Endodermal cell (in vitro differentiated cells): ENCODE measurements around the gene TSSK6. TPM values are rescaled to one million over a fixed set of nuclear protein-coding genes. Genes with fewer than 3 reads are reported as not detected.

Experiments
- DNase-seq: peaks from one replicate; pipeline ENCODE4 v3.0.0-alpha.2; 2017
- H3K27ac ChIP-seq: 2 replicates; pipeline ENCODE4 v1.5.1; 2013; ENCODE audit warnings: mild to moderate bottlenecking, low read depth, low read length, moderate library complexity
- H3K27me3 ChIP-seq: 2 replicates; pipeline ENCODE4 v1.6.1; 2013; ENCODE audit warnings: mild to moderate bottlenecking, low read length, moderate library complexity; ENCODE audit not compliant: insufficient read depth, control insufficient read depth, poor library complexity, severe bottlenecking
- H3K36me3 ChIP-seq: 2 replicates; pipeline ENCODE4 v1.7.0; 2013; ENCODE audit warnings: mild to moderate bottlenecking, low read length, moderate library complexity; ENCODE audit not compliant: control insufficient read depth, insufficient read depth
- H3K4me1 ChIP-seq: one replicate; pipeline ENCODE4 v1.7.0; 2013; ENCODE audit warnings: low read length; ENCODE audit not compliant: control insufficient read depth, insufficient read depth
- H3K4me3 ChIP-seq: 2 replicates; pipeline ENCODE4 v1.5.1; 2013; ENCODE audit warnings: mild to moderate bottlenecking, low read length, moderate library complexity
- H3K9ac ChIP-seq: 2 replicates; pipeline ENCODE4 v1.6.1; 2013; ENCODE audit warnings: mild to moderate bottlenecking, low read length, moderate library complexity; ENCODE audit not compliant: poor library complexity, severe bottlenecking; ENCODE audit errors: extremely low read depth
- H3K9me3 ChIP-seq: 2 replicates; pipeline ENCODE4 v1.6.1; 2013; ENCODE audit warnings: mild to moderate bottlenecking, low read length, moderate library complexity; ENCODE audit not compliant: control insufficient read depth
- H3K27ac Mint-ChIP-seq: 2 replicates; pipeline ENCODE4 v1.8.0; 2020; ENCODE audit warnings: mixed read lengths
- H3K27me3 Mint-ChIP-seq: 2 replicates; pipeline ENCODE4 v1.8.0; 2021; ENCODE audit warnings: mild to moderate bottlenecking, mixed read lengths; ENCODE audit not compliant: insufficient read depth
- H3K36me3 Mint-ChIP-seq: 2 replicates; pipeline ENCODE4 v1.8.0; 2020; ENCODE audit warnings: low read depth, mixed read lengths
- H3K4me1 Mint-ChIP-seq: 2 replicates; pipeline ENCODE4 v1.8.0; 2020; ENCODE audit warnings: mixed read lengths
- H3K4me3 Mint-ChIP-seq: 2 replicates; pipeline ENCODE4 v1.8.0; 2020; ENCODE audit warnings: mild to moderate bottlenecking, moderate library complexity, mixed read lengths
- H3K9me3 Mint-ChIP-seq: 2 replicates; pipeline ENCODE4 v1.8.0; 2020; ENCODE audit warnings: mild to moderate bottlenecking, mixed read lengths
- CTCF ChIP-seq: fragments of 200-600 bp; sonication (generic); conservative IDR thresholded peaks from 2 replicates; pipeline ENCODE4 v1.5.0; 2021; ENCODE audit warnings: antibody characterized with exemption, mild to moderate bottlenecking
- WGBS, 2 experiments: methylation state at CpG; one replicate each; pipeline versions ENCODE4 v1.1.5 to v1.1.7; 2013; ENCODE audit warnings: missing lambda C conversion rate in 2 of 2, mixed read lengths in 1 of 2; ENCODE audit not compliant: insufficient coverage in 1 of 2, insufficient read length in 1 of 2; 5-methylcytosine and 5-hydroxymethylcytosine counted together
- total RNA-seq, 2 donors: library from RNA; stranded (reverse); fragmentation: NEBNext Ultra II Directional in 1 of 2; extraction: Animal tissue kit (Norgen Biotek cat#: 25700) in 1 of 2; gene quantifications; 2 replicates in 1 of 2; 3 replicates in 1 of 2; pipeline ENCODE4 v1.2.1, GENCODE V29; 2021

TSSK6 gene
- total RNA-seq, 2 donors from 2014 or later = 2.9 to 5.0 TPM

- H3K27me3 ChIP-seq = no peaks in the 10 kb centered on the region
- no peak overlapping the region for H3K4me3 ChIP-seq
- no peak overlapping the region for H3K27ac Mint-ChIP-seq
- no peaks in the 10 kb centered on the region for H3K4me1 Mint-ChIP-seq
- H3K27me3 Mint-ChIP-seq = peaks cover 5% of the 10 kb centered on the region
- H3K9ac ChIP-seq = no peak overlapping the region
- H3K4me1 ChIP-seq = no peaks in the 10 kb centered on the region
- 65 to 75% methylated on average over 8 of the region's 8 CpGs for WGBS, 2 experiments
- no peaks in the 10 kb centered on the region for H3K9me3 ChIP-seq
- no peaks in the 10 kb centered on the region for H3K9me3 Mint-ChIP-seq
- no peaks in the 10 kb centered on the region for H3K36me3 Mint-ChIP-seq
- no peak overlapping the region for H3K27ac ChIP-seq
- TF ChIP-seq CTCF = no peak
- no peak for DNase-seq
- no peaks in the 10 kb centered on the region for H3K36me3 ChIP-seq
- no peak overlapping the region for H3K4me3 Mint-ChIP-seq
These were observed 35.2 kb upstream of the TSSK6 start for GRCh38 chr19:19550485-19550929.

GRCh38 chr19:19549804-19550464 lies 34.6 kb upstream of the TSSK6 start:
- Mint-ChIP-seq H3K4me1 (no peaks in the 10 kb centered on the region), H3K27ac (no peak overlapping the region), H3K9me3 (no peaks in the 10 kb centered on the region), H3K4me3 (no peak overlapping the region), H3K36me3 (no peaks in the 10 kb centered on the region), H3K27me3 (peaks cover 5% of the 10 kb centered on the region)
- 89% methylated on average over 15 to 23 of the region's 23 CpGs for WGBS, 2 experiments
- Histone ChIP-seq H3K27me3 (no peaks in the 10 kb centered on the region), H3K36me3 (no peaks in the 10 kb centered on the region), H3K4me3 (no peak overlapping the region), H3K4me1 (no peaks in the 10 kb centered on the region), H3K27ac (no peak overlapping the region), H3K9ac (no peak overlapping the region), H3K9me3 (no peaks in the 10 kb centered on the region)
- no peak for TF ChIP-seq CTCF
- no peak for DNase-seq

GRCh38 chr19:19548915-19549759 lies 33.8 kb upstream of the TSSK6 start:
- H3K4me3 Mint-ChIP-seq = no peak overlapping the region
- peaks cover 3% of the 10 kb centered on the region for H3K27me3 Mint-ChIP-seq
- Histone ChIP-seq H3K4me1 (no peaks in the 10 kb centered on the region), H3K36me3 (no peaks in the 10 kb centered on the region), H3K9ac (no peak overlapping the region), H3K4me3 (no peak overlapping the region), H3K9me3 (no peaks in the 10 kb centered on the region), H3K27me3 (no peaks in the 10 kb centered on the region), H3K27ac (no peak overlapping the region)
- TF ChIP-seq CTCF = no peak
- H3K36me3 Mint-ChIP-seq = no peaks in the 10 kb centered on the region
- H3K27ac Mint-ChIP-seq = no peak overlapping the region
- H3K9me3 Mint-ChIP-seq = no peaks in the 10 kb centered on the region
- no peak for DNase-seq
- WGBS, 2 experiments = 87 to 88% methylated on average over 11 to 13 of the region's 13 CpGs
- H3K4me1 Mint-ChIP-seq = no peaks in the 10 kb centered on the region
